Activated CD4-positive, alpha-beta T cell treated with anti-CD3 and anti-CD28 coated beads, Interleukin-2, amount 10 ng/mL, durations not matched to agents 7 days and 5 days (primary cell): ENCODE data around the gene RNF150. TPM values are rescaled to one million over a fixed set of nuclear protein-coding genes. Genes with fewer than 3 reads are reported as not detected.

Source experiments
- CTCF ChIA-PET: fragments of 350-600 bp; sonication (Branson Sonifier 250); formaldehyde crosslinking; loops from one replicate; lab custom pipeline; 2021; ENCODE audit warnings: antibody characterized with exemption; lab: Charles Lee
- POLR2A ChIA-PET: fragments of 350-600 bp; sonication (Branson Sonifier 250); formaldehyde crosslinking; loops from one replicate; lab custom pipeline; 2021; ENCODE audit warnings: antibody characterized with exemption; lab: Charles Lee
- DNase-seq: peaks from one replicate; pipeline ENCODE4 v3.0.0-alpha.2; 2020
- H3K27ac Mint-ChIP-seq: one replicate; pipeline ENCODE4 v1.8.0; 2021; ENCODE audit warnings: mild to moderate bottlenecking, moderate library complexity, mixed read lengths
- H3K27me3 Mint-ChIP-seq: one replicate; pipeline ENCODE4 v1.8.0; 2021; ENCODE audit warnings: mixed read lengths
- H3K36me3 Mint-ChIP-seq: one replicate; pipeline ENCODE4 v1.8.0; 2021; ENCODE audit warnings: low read depth, mixed read lengths
- H3K4me1 Mint-ChIP-seq: one replicate; pipeline ENCODE4 v1.8.0; 2021; ENCODE audit warnings: mixed read lengths
- H3K4me3 Mint-ChIP-seq: one replicate; pipeline ENCODE4 v1.8.0; 2021; ENCODE audit warnings: mild to moderate bottlenecking, moderate library complexity, mixed read lengths
- H3K9me3 Mint-ChIP-seq: one replicate; pipeline ENCODE4 v1.8.0; 2021; ENCODE audit warnings: mixed read lengths
- total RNA-seq, 2 experiments: library from RNA; stranded (reverse); gene quantifications; one replicate each; pipeline ENCODE4 v1.2.3, GENCODE V29; 2021

The RNF150 gene
- total RNA-seq, 2 experiments from 2014 or later: 0.02 TPM; not detected in 1

DNA sequence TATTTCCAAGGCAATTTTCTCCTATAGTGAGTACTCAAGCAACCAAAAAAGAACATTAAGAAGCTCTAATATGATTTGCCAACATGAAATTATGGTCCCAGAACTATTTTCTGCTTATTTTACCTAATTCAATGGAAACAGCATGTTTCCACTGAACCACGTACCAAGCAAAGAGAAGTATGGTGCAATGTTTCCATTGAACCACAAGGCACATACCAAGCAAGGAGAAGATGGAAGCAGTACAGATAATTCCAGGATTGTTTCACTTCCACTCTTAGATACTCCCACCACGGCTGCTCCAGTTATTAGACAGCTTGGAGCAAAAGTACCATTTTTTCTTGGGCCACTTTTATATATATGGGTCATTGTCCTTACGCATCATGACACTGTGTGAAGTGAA lies 164.9 kb downstream of the RNF150 start:
- Mint-ChIP-seq H3K4me3 (no peak overlapping the region), H3K27ac (no peak overlapping the region), H3K9me3 (no peaks in the 10 kb centered on the region), H3K27me3 (no peaks in the 10 kb centered on the region), H3K4me1 (no peaks in the 10 kb centered on the region), H3K36me3 (no peaks in the 10 kb centered on the region)
- CTCF ChIA-PET: no interaction called here
- POLR2A ChIA-PET: no interaction called here
- no peak for DNase-seq

DNA sequence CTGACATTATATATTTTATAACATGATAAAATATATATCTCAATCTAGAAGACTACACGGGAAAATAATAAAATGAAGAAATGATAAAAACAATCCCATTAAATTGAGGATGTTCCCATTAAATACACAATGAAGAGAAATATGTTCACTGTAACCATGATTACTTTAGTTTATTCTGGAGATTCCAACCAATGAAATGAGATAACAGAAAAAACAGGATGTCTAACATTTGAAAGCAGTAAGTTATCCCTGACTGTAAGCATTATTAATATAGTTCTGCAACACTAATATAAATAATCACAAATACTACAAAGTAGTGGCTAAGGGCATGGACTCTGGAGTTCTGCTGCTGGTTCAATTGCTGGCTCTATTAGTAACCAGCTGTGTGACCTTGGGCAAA lies 169.4 kb downstream of the RNF150 start:
- ChIA-PET POLR2A (no interaction called here), CTCF (no interaction called here)
- Mint-ChIP-seq H3K27ac (no peak overlapping the region), H3K27me3 (no peaks in the 10 kb centered on the region), H3K4me1 (no peaks in the 10 kb centered on the region), H3K9me3 (no peaks in the 10 kb centered on the region), H3K36me3 (no peaks in the 10 kb centered on the region), H3K4me3 (no peak overlapping the region)
- no peak for DNase-seq

DNA sequence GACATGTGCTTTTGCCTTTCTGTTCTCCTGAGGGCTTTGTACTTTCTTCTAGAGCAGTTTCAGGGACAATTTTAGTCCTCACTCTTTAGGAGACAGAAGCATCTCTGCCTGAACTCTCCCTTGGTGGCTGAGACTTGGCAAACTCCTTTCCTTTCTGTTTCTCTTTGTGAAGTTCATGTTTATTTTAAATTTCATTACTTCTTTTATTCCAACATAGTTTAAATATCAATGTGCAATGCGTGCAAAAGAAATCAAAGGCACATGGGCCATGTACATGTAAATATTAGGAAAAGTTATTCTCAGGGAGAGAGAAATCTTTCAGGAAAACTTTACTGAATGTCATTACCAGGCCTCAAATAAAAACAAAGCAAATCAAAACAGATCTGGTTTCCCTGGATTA lies 177.6 kb downstream of the RNF150 start:
- Mint-ChIP-seq H3K27me3 (no peaks in the 10 kb centered on the region), H3K27ac (no peak overlapping the region), H3K9me3 (peaks cover 4% of the 10 kb centered on the region), H3K36me3 (no peaks in the 10 kb centered on the region), H3K4me3 (no peak overlapping the region), H3K4me1 (no peaks in the 10 kb centered on the region)
- ChIA-PET CTCF (no interaction called here), POLR2A (no interaction called here)
- no peak for DNase-seq

GRCh38 chr4:140952717-140953116 lies 180.6 kb downstream of the RNF150 start:
- Mint-ChIP-seq H3K27me3 (no peaks in the 10 kb centered on the region), H3K4me1 (no peaks in the 10 kb centered on the region), H3K4me3 (no peak overlapping the region), H3K36me3 (no peaks in the 10 kb centered on the region), H3K27ac (no peak overlapping the region), H3K9me3 (peaks cover 4% of the 10 kb centered on the region)
- POLR2A ChIA-PET: no interaction called here
- CTCF ChIA-PET: no interaction called here
- DNase-seq: no peak

DNA sequence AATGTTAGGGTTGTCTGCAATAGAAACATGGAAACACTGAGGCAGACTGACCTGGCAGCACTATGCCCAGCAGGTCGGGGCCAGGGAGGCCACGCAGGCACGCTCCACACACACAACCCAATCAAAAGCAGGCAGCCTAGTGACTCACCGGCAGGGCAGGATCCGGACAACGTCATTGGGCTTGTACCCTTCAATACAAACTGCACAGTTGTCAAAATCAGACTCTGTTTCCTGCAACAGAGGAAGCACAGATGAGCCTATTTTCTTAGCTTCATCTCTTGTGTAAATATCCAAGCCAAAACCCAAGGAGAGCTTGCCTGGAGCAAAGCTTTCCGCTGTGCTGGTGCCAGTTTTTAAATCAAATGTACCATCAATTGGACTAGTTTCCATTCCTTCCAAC lies 185.8 kb downstream of the RNF150 start:
- CTCF ChIA-PET: no interaction called here
- H3K4me1 Mint-ChIP-seq: no peaks in the 10 kb centered on the region
- POLR2A ChIA-PET: no interaction called here
- H3K27ac Mint-ChIP-seq: no peak overlapping the region
- DNase-seq: no peak
- no peak overlapping the region for H3K4me3 Mint-ChIP-seq
- no peaks in the 10 kb centered on the region for H3K36me3 Mint-ChIP-seq
- peaks cover 2% of the 10 kb centered on the region for H3K27me3 Mint-ChIP-seq
- no peaks in the 10 kb centered on the region for H3K9me3 Mint-ChIP-seq

- Mint-ChIP-seq H3K27me3 (peaks cover 2% of the 10 kb centered on the region), H3K27ac (no peak overlapping the region), H3K4me1 (no peaks in the 10 kb centered on the region), H3K36me3 (no peaks in the 10 kb centered on the region), H3K4me3 (no peak overlapping the region), H3K9me3 (no peaks in the 10 kb centered on the region)
- ChIA-PET POLR2A (no interaction called here), CTCF (no interaction called here)
- no peak for DNase-seq
These were observed 188.2 kb downstream of the RNF150 start for GRCh38 chr4:140945106-140945505.

- H3K4me3 Mint-ChIP-seq: no peak overlapping the region
- H3K4me1 Mint-ChIP-seq: no peaks in the 10 kb centered on the region
- POLR2A ChIA-PET: no interaction called here
- DNase-seq: no peak
- H3K27me3 Mint-ChIP-seq: peaks cover 2% of the 10 kb centered on the region
- no peak overlapping the region for H3K27ac Mint-ChIP-seq
- CTCF ChIA-PET: no interaction called here
- H3K36me3 Mint-ChIP-seq: no peaks in the 10 kb centered on the region
- H3K9me3 Mint-ChIP-seq: no peaks in the 10 kb centered on the region
These were observed 188.7 kb downstream of the RNF150 start for GRCh38 chr4:140944572-140944971.

- ChIA-PET CTCF (no interaction called here), POLR2A (no interaction called here)
- Mint-ChIP-seq H3K36me3 (no peaks in the 10 kb centered on the region), H3K4me3 (no peak overlapping the region), H3K9me3 (no peaks in the 10 kb centered on the region), H3K27me3 (peaks cover 2% of the 10 kb centered on the region), H3K4me1 (no peaks in the 10 kb centered on the region), H3K27ac (no peak overlapping the region)
- no peak for DNase-seq
These were observed 189.1 kb downstream of the RNF150 start for GRCh38 chr4:140944199-140944515.

- DNase-seq: no peak
- Mint-ChIP-seq H3K36me3 (no peaks in the 10 kb centered on the region), H3K9me3 (no peaks in the 10 kb centered on the region), H3K27me3 (peaks cover 2% of the 10 kb centered on the region), H3K27ac (no peak overlapping the region), H3K4me3 (no peak overlapping the region), H3K4me1 (no peaks in the 10 kb centered on the region)
- POLR2A ChIA-PET: no interaction called here
- CTCF ChIA-PET: no interaction called here
These were observed 189.6 kb downstream of the RNF150 start for GRCh38 chr4:140943486-140944198.

- no peaks in the 10 kb centered on the region for H3K36me3 Mint-ChIP-seq
- no peak overlapping the region for H3K4me3 Mint-ChIP-seq
- H3K27me3 Mint-ChIP-seq: peaks cover 2% of the 10 kb centered on the region
- no peak for DNase-seq
- no peak overlapping the region for H3K27ac Mint-ChIP-seq
- H3K9me3 Mint-ChIP-seq: no peaks in the 10 kb centered on the region
- H3K4me1 Mint-ChIP-seq: no peaks in the 10 kb centered on the region
- CTCF ChIA-PET: no interaction called here
- POLR2A ChIA-PET: no interaction called here
These were observed 192.7 kb downstream of the RNF150 start for GRCh38 chr4:140940589-140940988.

- Mint-ChIP-seq H3K9me3 (no peaks in the 10 kb centered on the region), H3K36me3 (no peaks in the 10 kb centered on the region), H3K27ac (no peak overlapping the region), H3K4me1 (no peaks in the 10 kb centered on the region), H3K27me3 (peaks cover 4% of the 10 kb centered on the region), H3K4me3 (no peak overlapping the region)
- ChIA-PET POLR2A (no interaction called here), CTCF (no interaction called here)
- no peak for DNase-seq
These were observed 195.4 kb downstream of the RNF150 start for GRCh38 chr4:140937866-140938265.

DNA sequence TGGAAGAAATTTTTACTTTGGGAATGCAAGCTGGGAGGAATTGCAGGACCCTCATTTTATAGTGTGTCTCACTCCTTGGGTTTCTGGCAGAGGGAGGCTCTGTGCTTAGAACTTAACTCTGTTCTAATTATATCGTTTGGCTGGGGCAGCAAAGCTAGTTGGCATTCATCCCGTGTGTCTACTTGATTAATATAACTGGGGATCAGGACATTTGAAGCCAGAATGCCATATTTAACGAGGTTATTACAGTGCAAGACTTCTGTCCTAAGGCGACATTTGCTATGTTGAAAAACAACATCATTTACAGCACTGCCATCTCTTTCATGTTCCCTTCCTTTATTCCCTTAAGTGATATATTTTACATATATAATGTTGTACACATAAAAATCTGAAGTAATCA lies 198.0 kb downstream of the RNF150 start:
- DNase-seq: no peak
- Mint-ChIP-seq H3K27ac (no peak overlapping the region), H3K9me3 (no peaks in the 10 kb centered on the region), H3K4me3 (no peak overlapping the region), H3K27me3 (peaks cover 24% of the 10 kb centered on the region), H3K4me1 (peaks cover 1% of the 10 kb centered on the region), H3K36me3 (no peaks in the 10 kb centered on the region)
- POLR2A ChIA-PET: no interaction called here
- CTCF ChIA-PET: no interaction called here

- DNase-seq: no peak
- peaks cover 24% of the 10 kb centered on the region for H3K27me3 Mint-ChIP-seq
- ChIA-PET POLR2A (no interaction called here), CTCF (interaction anchor here (0.6 kb wide), 1 partner anchor 18 kb away, joined by 3 read pairs; no protein-coding TSS in a partner anchor)
- no peak overlapping the region for H3K27ac Mint-ChIP-seq
- peaks cover 1% of the 10 kb centered on the region for H3K4me1 Mint-ChIP-seq
- H3K9me3 Mint-ChIP-seq: no peaks in the 10 kb centered on the region
- H3K4me3 Mint-ChIP-seq: no peak overlapping the region
- no peaks in the 10 kb centered on the region for H3K36me3 Mint-ChIP-seq
These were observed 200.7 kb downstream of the RNF150 start for GRCh38 chr4:140932501-140933045.

- Mint-ChIP-seq H3K36me3 (no peaks in the 10 kb centered on the region), H3K27me3 (peaks cover 24% of the 10 kb centered on the region), H3K4me1 (peaks cover 1% of the 10 kb centered on the region), H3K27ac (no peak overlapping the region), H3K9me3 (no peaks in the 10 kb centered on the region), H3K4me3 (no peak overlapping the region)
- no peak for DNase-seq
- CTCF ChIA-PET: no interaction called here
- POLR2A ChIA-PET: no interaction called here
These were observed 201.4 kb downstream of the RNF150 start for GRCh38 chr4:140931911-140932310.
